Measurements from ENCODE around the gene SOX3. TPM values are rescaled to one million over a fixed set of nuclear protein-coding genes. Genes with fewer than 3 reads are reported as not detected.

The SOX3 gene
- total RNA-seq, 4 donors from 2014 or later, result not detected

- ATAC-seq (ENCODE audit: low FRiP score) (no peak), DNase-seq (ENCODE audit: low spot score) (no peak)
- TF ChIP-seq CTCF (IDR thresholded peaks at IDR 0.05), result no peak
These were observed 6.0 kb upstream of the SOX3 start for GRCh38 chrX:140510895-140511295.

GRCh38 chrX:140510306-140510676, 5.4 kb upstream of the SOX3 start:
- no peak for DNase-seq (ENCODE audit: low spot score)
- TF ChIP-seq CTCF (IDR thresholded peaks at IDR 0.05), result no peak
- no peak for ATAC-seq (ENCODE audit: low FRiP score)

DNA sequence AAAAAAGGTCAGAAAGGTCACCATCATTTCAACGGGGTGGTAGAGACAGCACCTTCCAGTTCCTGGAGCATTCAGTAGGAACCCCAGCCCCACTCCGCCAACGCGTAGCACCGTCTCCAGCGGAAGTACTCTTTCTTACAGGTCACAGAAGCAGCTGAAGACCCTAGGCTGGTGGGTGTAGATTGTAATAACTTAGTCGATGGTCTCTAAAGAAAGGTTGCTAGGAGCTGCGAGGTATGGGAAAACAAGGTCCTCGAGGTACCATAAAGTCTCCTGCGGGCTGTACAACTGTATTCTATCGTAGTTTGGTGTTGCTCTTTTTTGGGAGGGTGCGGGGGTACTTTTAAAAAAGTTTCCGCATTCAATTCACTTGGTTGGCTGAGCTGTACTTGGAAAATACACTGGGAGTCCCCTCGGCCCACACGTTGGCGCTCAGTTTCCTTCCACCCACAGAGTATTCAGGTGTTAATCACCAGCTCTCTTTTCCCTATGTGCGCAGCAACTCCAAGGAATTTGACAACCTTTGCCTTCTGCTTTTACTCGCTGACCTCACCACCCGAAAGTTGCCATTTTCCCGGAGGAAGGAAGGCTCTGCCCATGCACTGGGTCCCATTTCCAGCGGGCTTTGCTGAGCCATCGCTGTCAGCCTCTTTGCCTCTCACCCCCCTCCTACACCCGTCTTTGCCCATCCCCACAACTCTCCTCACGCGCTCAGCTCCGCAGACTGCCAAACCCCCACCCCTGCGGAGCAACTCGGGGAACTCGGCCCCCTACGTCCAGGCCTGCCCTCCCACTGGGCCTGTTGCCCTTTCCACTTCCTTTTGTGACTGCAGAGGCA, 4.8 kb upstream of the SOX3 start:
- ATAC-seq (ENCODE audit: low FRiP score) (no peak), DNase-seq (ENCODE audit: low spot score) (no peak)
- TF ChIP-seq CTCF (IDR thresholded peaks at IDR 0.05), result no peak

DNA sequence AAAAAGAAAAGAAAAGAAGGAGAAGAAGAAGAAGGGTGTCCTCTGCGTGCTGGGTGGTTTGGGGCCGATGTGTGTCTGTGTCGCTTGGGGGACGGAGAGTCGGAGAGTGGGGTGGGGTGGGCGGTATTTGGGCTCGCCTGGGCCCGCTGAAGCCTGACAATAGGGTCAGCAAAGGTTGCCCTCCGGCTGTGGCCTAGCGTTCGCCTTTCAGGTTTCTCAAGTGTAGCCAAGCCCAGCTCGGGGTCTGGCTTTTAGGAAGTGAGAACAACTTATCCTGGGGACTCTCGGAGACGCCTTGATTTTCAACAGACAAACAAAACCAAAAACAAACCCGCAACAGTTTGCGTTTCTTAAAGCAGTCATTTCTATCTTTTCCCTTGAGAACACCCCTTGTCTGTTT, 4.1 kb upstream of the SOX3 start:
- no peak for DNase-seq (ENCODE audit: low spot score)
- no peak for ATAC-seq (ENCODE audit: low FRiP score)
- TF ChIP-seq CTCF (IDR thresholded peaks at IDR 0.05), result no peak

- no peak for TF ChIP-seq CTCF (IDR thresholded peaks at IDR 0.05)
- DNase-seq (ENCODE audit: low spot score) (no peak), ATAC-seq (ENCODE audit: low FRiP score) (no peak)
These were observed 3.1 kb upstream of the SOX3 start for GRCh38 chrX:140507982-140508305.

DNA sequence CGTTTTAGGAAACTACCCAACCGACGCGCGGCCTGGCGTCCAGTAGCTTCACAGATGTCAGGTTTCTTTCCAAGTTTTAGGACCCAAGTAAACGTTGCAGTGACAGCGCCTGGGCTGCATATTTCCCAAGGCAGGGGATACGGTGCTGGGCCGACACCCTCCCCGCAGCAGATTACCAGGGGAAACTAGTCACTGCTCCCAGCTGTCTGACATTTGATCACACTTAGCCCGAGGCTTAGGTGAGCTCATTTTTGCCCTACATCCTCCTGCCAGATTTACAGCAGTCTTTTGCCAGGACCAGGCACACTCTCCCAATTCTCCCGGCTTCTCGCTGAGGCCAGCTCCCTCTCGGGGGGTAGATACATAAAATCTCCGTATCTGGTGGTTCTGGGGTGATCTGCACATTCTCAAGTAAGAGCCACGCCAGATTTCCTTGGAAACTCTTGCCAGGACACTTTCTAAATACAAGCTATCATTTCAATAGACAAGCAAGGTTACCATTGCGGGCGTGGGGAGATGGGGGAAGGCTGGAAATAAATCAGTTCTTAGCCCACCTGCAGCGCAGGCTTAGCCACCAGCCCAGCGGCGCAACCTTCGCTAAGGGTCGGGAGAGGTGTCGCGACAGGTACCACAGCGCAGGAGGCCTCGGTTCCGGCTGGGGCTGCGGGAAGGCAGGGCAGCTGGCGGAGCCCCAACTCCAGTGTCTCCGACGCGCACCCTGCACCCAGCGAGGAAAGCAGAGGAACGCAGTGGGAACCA, 2.5 kb upstream of the SOX3 start:
- ATAC-seq (ENCODE audit: low FRiP score) (no peak), DNase-seq (ENCODE audit: low spot score) (no peak)
- no peak for TF ChIP-seq CTCF (IDR thresholded peaks at IDR 0.05)

All from omental fat pad (tissue), 4 donors.